C4-2B (cell line): ENCODE data around the gene TOMM34.
A peak's percentile ranks its signal among the peaks of the same experiment; 100 is the strongest.

ENCODE experiments used
- H3K27ac ChIP-seq: fragments of 450-650 bp; 2 replicates; pipeline ENCODE4 v1.5.1; 2017
- ZFX ChIP-seq: fragments of 450-650 bp; IDR thresholded peaks from 2 replicates; pipeline ENCODE4 v1.6.1; 2017
- TF ChIP-seq, protein P1 (sequence below): fragments of 450-650 bp; conservative IDR thresholded peaks from 2 replicates; pipeline ENCODE4 v1.5.1; 2017; ENCODE audit warnings: mild to moderate bottlenecking

TOMM34 gene

DNA sequence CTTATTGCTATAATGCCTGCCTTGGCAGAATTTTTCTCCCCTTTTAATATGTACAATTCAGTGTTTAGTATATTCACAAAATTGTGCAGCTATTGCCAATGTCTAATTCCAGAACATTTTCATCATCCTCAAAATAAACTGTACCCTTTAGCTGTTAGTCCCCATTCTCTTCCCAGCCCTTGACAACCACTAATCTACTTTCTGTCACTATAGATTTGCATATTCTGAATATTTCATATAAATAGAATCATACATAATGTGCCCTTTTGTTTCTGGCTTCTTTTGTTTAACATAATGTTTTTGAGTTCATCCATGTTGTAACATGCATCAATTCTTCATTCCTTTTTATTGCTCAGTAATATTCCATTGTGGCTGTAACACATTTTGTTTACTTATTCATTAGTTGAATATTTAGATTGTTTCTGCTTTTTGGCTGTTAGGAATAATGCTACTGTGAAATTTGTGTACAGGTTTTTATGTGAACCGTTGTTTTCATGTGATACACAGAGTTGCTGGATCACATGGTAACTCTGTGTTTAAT is 28.5 kb upstream of the TOMM34 start:
- H3K27ac ChIP-seq: no peak overlapping the region
- TF ChIP-seq, protein P1, sequence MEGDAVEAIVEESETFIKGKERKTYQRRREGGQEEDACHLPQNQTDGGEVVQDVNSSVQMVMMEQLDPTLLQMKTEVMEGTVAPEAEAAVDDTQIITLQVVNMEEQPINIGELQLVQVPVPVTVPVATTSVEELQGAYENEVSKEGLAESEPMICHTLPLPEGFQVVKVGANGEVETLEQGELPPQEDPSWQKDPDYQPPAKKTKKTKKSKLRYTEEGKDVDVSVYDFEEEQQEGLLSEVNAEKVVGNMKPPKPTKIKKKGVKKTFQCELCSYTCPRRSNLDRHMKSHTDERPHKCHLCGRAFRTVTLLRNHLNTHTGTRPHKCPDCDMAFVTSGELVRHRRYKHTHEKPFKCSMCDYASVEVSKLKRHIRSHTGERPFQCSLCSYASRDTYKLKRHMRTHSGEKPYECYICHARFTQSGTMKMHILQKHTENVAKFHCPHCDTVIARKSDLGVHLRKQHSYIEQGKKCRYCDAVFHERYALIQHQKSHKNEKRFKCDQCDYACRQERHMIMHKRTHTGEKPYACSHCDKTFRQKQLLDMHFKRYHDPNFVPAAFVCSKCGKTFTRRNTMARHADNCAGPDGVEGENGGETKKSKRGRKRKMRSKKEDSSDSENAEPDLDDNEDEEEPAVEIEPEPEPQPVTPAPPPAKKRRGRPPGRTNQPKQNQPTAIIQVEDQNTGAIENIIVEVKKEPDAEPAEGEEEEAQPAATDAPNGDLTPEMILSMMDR: no peak
- no peak for TF ChIP-seq ZFX

- no peak overlapping the region for H3K27ac ChIP-seq
- TF ChIP-seq, protein P1: no peak
- no peak for TF ChIP-seq ZFX
Measured at GRCh38 chr20:44983093-44983674, 23.0 kb upstream of the TOMM34 start.

GRCh38 chr20:44981736-44982406 is 21.7 kb upstream of the TOMM34 start:
- H3K27ac ChIP-seq: no peak overlapping the region
- TF ChIP-seq, protein P1: no peak
- no peak for TF ChIP-seq ZFX

GRCh38 chr20:44979090-44979621 is 19.0 kb upstream of the TOMM34 start:
- peak overlapping the region; percentile 59 for H3K27ac ChIP-seq
- no peak for TF ChIP-seq ZFX
- TF ChIP-seq, protein P1: no peak

DNA sequence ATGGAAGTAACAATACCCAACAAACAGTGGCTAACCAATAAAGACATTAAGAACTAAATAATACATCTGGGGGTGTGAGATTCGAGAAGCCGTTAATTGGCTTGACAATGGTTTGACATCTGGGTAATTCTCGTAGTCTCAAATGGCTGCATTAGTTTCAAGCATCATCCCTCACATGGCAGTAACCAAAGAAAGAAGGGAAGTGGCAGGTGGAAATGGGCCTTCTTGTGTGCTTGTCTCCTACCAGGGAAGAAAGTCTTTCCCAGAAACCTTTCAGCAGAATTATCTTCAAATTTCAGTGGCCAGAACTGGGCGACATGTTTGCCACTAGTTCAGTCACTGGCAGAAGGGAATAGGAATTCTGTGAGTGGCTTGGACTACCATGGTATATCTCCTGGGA is 16.5 kb upstream of the TOMM34 start:
- TF ChIP-seq, protein P1: no peak
- no peak for TF ChIP-seq ZFX
- no peak overlapping the region for H3K27ac ChIP-seq

DNA sequence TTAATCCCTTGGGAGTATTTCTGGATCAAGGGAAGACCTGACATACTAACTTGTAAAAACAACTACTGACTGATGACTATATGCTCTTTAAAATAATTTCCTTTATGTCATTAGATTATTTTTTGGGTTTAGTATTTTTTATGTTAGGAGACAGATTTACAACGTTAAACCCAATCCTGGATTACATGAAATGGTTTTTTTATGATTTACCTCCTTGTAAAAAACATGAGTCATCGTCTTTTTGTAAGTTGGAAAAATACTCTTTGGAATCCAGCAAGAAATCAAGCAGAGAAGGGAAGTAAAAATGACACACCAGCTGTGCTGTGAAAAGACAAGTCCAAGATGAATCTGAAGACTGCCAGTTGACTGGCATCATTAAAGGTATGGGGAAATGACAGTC is 12.9 kb upstream of the TOMM34 start:
- TF ChIP-seq, protein P1: no peak
- no peak for TF ChIP-seq ZFX

DNA sequence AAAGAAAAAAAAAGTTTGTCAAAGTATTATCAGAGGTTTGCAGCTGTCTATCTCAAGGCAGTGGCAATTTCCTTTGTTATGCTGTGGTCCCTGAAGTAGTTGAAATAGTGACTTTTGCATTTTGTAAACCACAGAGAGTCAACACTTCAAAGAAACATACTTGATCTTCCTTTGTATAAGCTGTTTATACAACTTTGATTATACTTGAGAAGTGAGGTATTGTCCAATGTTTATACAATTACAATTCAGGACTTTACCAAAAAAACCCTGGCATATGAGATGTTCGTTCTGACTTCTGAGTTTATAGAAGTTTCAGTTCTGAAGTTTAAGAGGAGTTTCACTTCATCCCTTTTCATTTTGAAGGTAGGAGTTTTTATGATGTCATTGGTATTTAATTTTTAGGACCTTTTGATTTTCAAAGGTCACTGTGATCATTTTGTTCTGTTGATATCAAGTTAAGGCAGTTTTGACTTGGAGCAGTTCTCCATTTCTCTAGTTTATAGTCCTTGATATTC is 10.1 kb upstream of the TOMM34 start:
- TF ChIP-seq, protein P1: no peak
- no peak for TF ChIP-seq ZFX
- no peak overlapping the region for H3K27ac ChIP-seq

More for the DNA sequence above, 12.9 kb upstream of the TOMM34 start:
- no peak overlapping the region for H3K27ac ChIP-seq
